ENCODE data around the gene BICRA.

The BICRA gene

GRCh38 chr19:47675271-47675670, 66.3 kb downstream of the BICRA start:
- Histone ChIP-seq H3K4me1 (ENCODE audit: control insufficient read depth, insufficient read depth, low read length) (no peaks in the 10 kb centered on the region), H3K36me3 (ENCODE audit: insufficient read depth, low read length) (peaks cover 50% of the 10 kb centered on the region), H3K9me3 (replicated peaks; ENCODE audit: low read length) (no peaks in the 10 kb centered on the region), H3K27me3 (ENCODE audit: control insufficient read depth, insufficient read depth, low read length) (no peaks in the 10 kb centered on the region), H3K4me3 (ENCODE audit: low read length) (no peak overlapping the region), H3K9ac (ENCODE audit: low read depth, low read length) (no peak overlapping the region), H3K4me2 (ENCODE audit: low read length) (no peak overlapping the region)

- no peaks in the 10 kb centered on the region for H3K4me1 ChIP-seq (ENCODE audit: control insufficient read depth, insufficient read depth, low read length)
- no peak overlapping the region for H3K4me3 ChIP-seq (ENCODE audit: low read length)
- H3K9me3 ChIP-seq (replicated peaks; ENCODE audit: low read length), result no peaks in the 10 kb centered on the region
- H3K9ac ChIP-seq (ENCODE audit: low read depth, low read length), result no peak overlapping the region
- no peaks in the 10 kb centered on the region for H3K27me3 ChIP-seq (ENCODE audit: control insufficient read depth, insufficient read depth, low read length)
- no peak overlapping the region for H3K4me2 ChIP-seq (ENCODE audit: low read length)
- peaks cover 47% of the 10 kb centered on the region for H3K36me3 ChIP-seq (ENCODE audit: insufficient read depth, low read length)
Observed at GRCh38 chr19:47675859-47676258, 66.9 kb downstream of the BICRA start.

GRCh38 chr19:47676811-47677210, 67.9 kb downstream of the BICRA start:
- peaks cover 45% of the 10 kb centered on the region for H3K36me3 ChIP-seq (ENCODE audit: insufficient read depth, low read length)
- H3K4me1 ChIP-seq (ENCODE audit: control insufficient read depth, insufficient read depth, low read length), result no peaks in the 10 kb centered on the region
- H3K9me3 ChIP-seq (replicated peaks; ENCODE audit: low read length), result no peaks in the 10 kb centered on the region
- no peak overlapping the region for H3K9ac ChIP-seq (ENCODE audit: low read depth, low read length)
- H3K4me3 ChIP-seq (ENCODE audit: low read length), result no peak overlapping the region
- H3K27me3 ChIP-seq (ENCODE audit: control insufficient read depth, insufficient read depth, low read length), result no peaks in the 10 kb centered on the region
- no peak overlapping the region for H3K4me2 ChIP-seq (ENCODE audit: low read length)

- Histone ChIP-seq H3K27me3 (ENCODE audit: control insufficient read depth, insufficient read depth, low read length) (no peaks in the 10 kb centered on the region), H3K4me3 (ENCODE audit: low read length) (no peak overlapping the region), H3K36me3 (ENCODE audit: insufficient read depth, low read length) (peaks cover 34% of the 10 kb centered on the region), H3K9ac (ENCODE audit: low read depth, low read length) (no peak overlapping the region), H3K4me1 (ENCODE audit: control insufficient read depth, insufficient read depth, low read length) (no peaks in the 10 kb centered on the region), H3K9me3 (replicated peaks; ENCODE audit: low read length) (no peaks in the 10 kb centered on the region), H3K4me2 (ENCODE audit: low read length) (no peak overlapping the region)
Observed at GRCh38 chr19:47679251-47679900, 70.4 kb downstream of the BICRA start.

- no peaks in the 10 kb centered on the region for H3K27me3 ChIP-seq (ENCODE audit: control insufficient read depth, insufficient read depth, low read length)
- H3K36me3 ChIP-seq (ENCODE audit: insufficient read depth, low read length), result peaks cover 27% of the 10 kb centered on the region
- no peak overlapping the region for H3K4me3 ChIP-seq (ENCODE audit: low read length)
- no peak overlapping the region for H3K9ac ChIP-seq (ENCODE audit: low read depth, low read length)
- no peak overlapping the region for H3K4me2 ChIP-seq (ENCODE audit: low read length)
- H3K9me3 ChIP-seq (replicated peaks; ENCODE audit: low read length), result no peaks in the 10 kb centered on the region
- no peaks in the 10 kb centered on the region for H3K4me1 ChIP-seq (ENCODE audit: control insufficient read depth, insufficient read depth, low read length)
Observed at GRCh38 chr19:47679922-47680857, 71.3 kb downstream of the BICRA start.

GRCh38 chr19:47680858-47681332, 72.0 kb downstream of the BICRA start:
- H3K27me3 ChIP-seq (ENCODE audit: control insufficient read depth, insufficient read depth, low read length), result no peaks in the 10 kb centered on the region
- H3K4me2 ChIP-seq (ENCODE audit: low read length), result no peak overlapping the region
- H3K9me3 ChIP-seq (replicated peaks; ENCODE audit: low read length), result no peaks in the 10 kb centered on the region
- no peak overlapping the region for H3K4me3 ChIP-seq (ENCODE audit: low read length)
- no peak overlapping the region for H3K9ac ChIP-seq (ENCODE audit: low read depth, low read length)
- peaks cover 25% of the 10 kb centered on the region for H3K36me3 ChIP-seq (ENCODE audit: insufficient read depth, low read length)
- no peaks in the 10 kb centered on the region for H3K4me1 ChIP-seq (ENCODE audit: control insufficient read depth, insufficient read depth, low read length)

GRCh38 chr19:47681388-47681787, 72.5 kb downstream of the BICRA start:
- H3K36me3 ChIP-seq (ENCODE audit: insufficient read depth, low read length), result peaks cover 25% of the 10 kb centered on the region
- no peaks in the 10 kb centered on the region for H3K4me1 ChIP-seq (ENCODE audit: control insufficient read depth, insufficient read depth, low read length)
- H3K27me3 ChIP-seq (ENCODE audit: control insufficient read depth, insufficient read depth, low read length), result no peaks in the 10 kb centered on the region
- no peaks in the 10 kb centered on the region for H3K9me3 ChIP-seq (replicated peaks; ENCODE audit: low read length)
- no peak overlapping the region for H3K4me2 ChIP-seq (ENCODE audit: low read length)
- H3K4me3 ChIP-seq (ENCODE audit: low read length), result no peak overlapping the region
- no peak overlapping the region for H3K9ac ChIP-seq (ENCODE audit: low read depth, low read length)

- no peaks in the 10 kb centered on the region for H3K9me3 ChIP-seq (replicated peaks; ENCODE audit: low read length)
- no peaks in the 10 kb centered on the region for H3K4me1 ChIP-seq (ENCODE audit: control insufficient read depth, insufficient read depth, low read length)
- H3K27me3 ChIP-seq (ENCODE audit: control insufficient read depth, insufficient read depth, low read length), result no peaks in the 10 kb centered on the region
- H3K4me3 ChIP-seq (ENCODE audit: low read length), result no peak overlapping the region
- no peak overlapping the region for H3K4me2 ChIP-seq (ENCODE audit: low read length)
- peaks cover 22% of the 10 kb centered on the region for H3K36me3 ChIP-seq (ENCODE audit: insufficient read depth, low read length)
- H3K9ac ChIP-seq (ENCODE audit: low read depth, low read length), result no peak overlapping the region
Observed at GRCh38 chr19:47681936-47682335, 73.0 kb downstream of the BICRA start.

GRCh38 chr19:47682939-47683338, 74.0 kb downstream of the BICRA start:
- Histone ChIP-seq H3K27me3 (ENCODE audit: control insufficient read depth, insufficient read depth, low read length) (no peaks in the 10 kb centered on the region), H3K4me2 (ENCODE audit: low read length) (no peak overlapping the region), H3K36me3 (ENCODE audit: insufficient read depth, low read length) (peaks cover 14% of the 10 kb centered on the region), H3K9ac (ENCODE audit: low read depth, low read length) (no peak overlapping the region), H3K9me3 (replicated peaks; ENCODE audit: low read length) (no peaks in the 10 kb centered on the region), H3K4me3 (ENCODE audit: low read length) (no peak overlapping the region), H3K4me1 (ENCODE audit: control insufficient read depth, insufficient read depth, low read length) (no peaks in the 10 kb centered on the region)

GRCh38 chr19:47686679-47687450, 77.9 kb downstream of the BICRA start:
- H3K36me3 ChIP-seq (ENCODE audit: insufficient read depth, low read length), result peaks cover 13% of the 10 kb centered on the region
- no peak overlapping the region for H3K4me2 ChIP-seq (ENCODE audit: low read length)
- H3K27me3 ChIP-seq (ENCODE audit: control insufficient read depth, insufficient read depth, low read length), result no peaks in the 10 kb centered on the region
- no peaks in the 10 kb centered on the region for H3K4me1 ChIP-seq (ENCODE audit: control insufficient read depth, insufficient read depth, low read length)
- no peak overlapping the region for H3K4me3 ChIP-seq (ENCODE audit: low read length)
- no peaks in the 10 kb centered on the region for H3K9me3 ChIP-seq (replicated peaks; ENCODE audit: low read length)
- H3K9ac ChIP-seq (ENCODE audit: low read depth, low read length), result no peak overlapping the region

GRCh38 chr19:47687906-47688305, 79.0 kb downstream of the BICRA start:
- Histone ChIP-seq H3K4me2 (ENCODE audit: low read length) (no peak overlapping the region), H3K9ac (ENCODE audit: low read depth, low read length) (no peak overlapping the region), H3K36me3 (ENCODE audit: insufficient read depth, low read length) (peaks cover 16% of the 10 kb centered on the region), H3K9me3 (replicated peaks; ENCODE audit: low read length) (no peaks in the 10 kb centered on the region), H3K27me3 (ENCODE audit: control insufficient read depth, insufficient read depth, low read length) (no peaks in the 10 kb centered on the region), H3K4me3 (ENCODE audit: low read length) (no peak overlapping the region), H3K4me1 (ENCODE audit: control insufficient read depth, insufficient read depth, low read length) (no peaks in the 10 kb centered on the region)
